Heart left ventricle (tissue), 13 donors: ENCODE results near the gene BTBD2.

Experiments used
- CTCF ChIP-seq, 12 donors: fragments of 200-600 bp; sonication (generic) in 4 of 12; IDR thresholded peaks; one replicate each; pipeline versions ENCODE4 v1.5.0 to v1.8.0; 2018 to 2022; ENCODE audit warnings: antibody characterized with exemption in 12 of 12, mild to moderate bottlenecking in 5 of 12
- POLR2A ChIP-seq, 2 donors: fragments of 450-650 bp; IDR thresholded peaks; one replicate each; pipeline ENCODE4 v1.6.1; 2017; ENCODE audit warnings: antibody characterized with exemption in 2 of 2, mild to moderate bottlenecking in 2 of 2, moderate library complexity in 2 of 2
- donor health status: ischemic (EF 13 %, LVEDD 7.1; RV severe dilation, severe dysfunction).
- donor health status: DM: no; HTN: yes; CAD: no.
- donor health status: DM: no; HTN: no; CAD: no.
- donor health status: ischemic (EF 25% LVEDD 6.9; RV normal size, moderate dysfunction).
- donor health status: ischemic (EF 25% LVEDD 5.7; RV mildly dilated, moderate dysfunction).
- donor health status: ischemic (EF 35%, LVEDD 5.7; RV mildly dilated, moderate dysfunction).
- donor health status: nonischemic (EF 11% LVEDD 7.7; RV severe dilation, severe dysfunction).
- donor health status: DM: yes; HTN: yes; CAD: no.
- donor health status: PGD.
- donor health status: ischemic (EF 29% LVEDD 5.4; RV normal size, mild dysfunction).
- donor health status: nonischemic (EF 23%, LVEDD 6.1; RV moderate dilation, normal function).

DNA sequence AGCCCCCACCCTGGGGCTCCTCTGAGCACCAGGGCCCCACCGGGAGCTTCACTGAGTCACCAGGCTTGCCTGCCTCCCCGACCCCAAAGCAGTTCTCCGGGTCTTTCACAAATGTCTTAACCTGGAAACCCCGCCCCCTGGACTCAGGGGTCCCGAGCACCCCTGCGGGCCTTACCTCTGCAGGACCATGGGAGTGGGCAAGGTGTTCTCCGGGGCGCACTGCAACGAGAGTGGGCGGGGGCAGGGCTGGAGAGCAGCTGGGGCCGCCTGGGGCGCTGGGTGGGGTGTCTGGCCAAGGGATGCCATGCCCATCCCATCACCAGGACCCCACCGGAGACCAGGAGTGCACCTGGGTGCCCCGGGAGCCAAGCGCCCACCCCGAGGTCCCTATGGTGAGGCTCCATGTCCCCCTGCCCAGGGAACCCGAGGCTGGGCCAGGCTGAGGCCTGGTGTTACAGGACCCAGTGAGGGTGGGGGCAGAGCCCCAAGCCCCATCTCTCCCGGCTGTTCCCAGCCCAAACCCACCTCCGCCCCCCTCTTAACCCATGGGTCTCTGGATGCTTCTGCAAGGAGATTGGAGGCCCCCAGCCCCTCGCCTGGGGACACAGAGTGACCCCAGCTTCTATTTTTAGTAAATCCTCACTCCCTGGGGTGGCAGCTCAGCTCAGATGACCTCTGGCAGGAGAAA is 24.6 kb upstream of the BTBD2 start:
- no peak for TF ChIP-seq POLR2A (IDR thresholded peaks at IDR 0.05)
- TF ChIP-seq CTCF (IDR thresholded peaks at IDR 0.05), result no peak
